Lung (tissue), 12 donors: ENCODE measurements around the gene LMOD1. TPM values are rescaled to one million over a fixed set of nuclear protein-coding genes. Genes with fewer than 3 reads are reported as not detected.

Experiments used
- ATAC-seq: fragments of 200-7000 bp; cut with Tn5 transposase; one replicate; pipeline ENCODE4 v1.9.1; 2020; ENCODE audit warnings: moderate number of reproducible peaks; ENCODE audit not compliant: insufficient read depth, low FRiP score
- DNase-seq, 3 donors: peaks; one replicate each; pipeline ENCODE4 v3.0.0-alpha.2; 2013 to 2017
- H3K27ac ChIP-seq, 2 donors: one replicate each; pipeline ENCODE4 v1.5.1; 2013; ENCODE audit warnings: mild to moderate bottlenecking in 2 of 2, moderate library complexity in 2 of 2, control low read depth in 1 of 2, inconsistent platforms in 1 of 2, low read depth in 1 of 2, low read length in 1 of 2
- H3K27me3 ChIP-seq, 3 donors: one replicate each; pipeline ENCODE4 v1.5.1; 2013; ENCODE audit warnings: low read length in 2 of 3; ENCODE audit not compliant: control insufficient read depth in 3 of 3, insufficient read depth in 3 of 3
- H3K36me3 ChIP-seq, 4 donors: one replicate each; pipeline ENCODE4 v1.5.1; 2013; ENCODE audit warnings: low read length in 4 of 4, mild to moderate bottlenecking in 1 of 4, moderate library complexity in 1 of 4; ENCODE audit not compliant: control insufficient read depth in 4 of 4, insufficient read depth in 4 of 4
- H3K4me1 ChIP-seq, 5 donors: one replicate each; pipeline ENCODE4 v1.5.1; 2013; ENCODE audit warnings: low read length in 5 of 5, mild to moderate bottlenecking in 2 of 5, moderate library complexity in 1 of 5; ENCODE audit not compliant: control insufficient read depth in 5 of 5, insufficient read depth in 5 of 5
- H3K4me3 ChIP-seq: one replicate; pipeline ENCODE4 v1.5.1; 2013; ENCODE audit warnings: mild to moderate bottlenecking, control low read depth, moderate library complexity
- H3K9ac ChIP-seq, 2 donors: one replicate each; pipeline ENCODE4 v1.5.1; 2013; ENCODE audit warnings: low read length in 2 of 2, control low read depth in 1 of 2; ENCODE audit not compliant: insufficient read depth in 1 of 2
- H3K9me3 ChIP-seq, 4 donors: one replicate each; pipeline ENCODE4 v1.5.1; 2013; ENCODE audit warnings: low read length in 3 of 4, mild to moderate bottlenecking in 1 of 4, moderate library complexity in 1 of 4; ENCODE audit not compliant: control insufficient read depth in 4 of 4, insufficient read depth in 3 of 4
- CTCF ChIP-seq: IDR thresholded peaks from 2 replicates; pipeline ENCODE4 v1.5.1; 2012; ENCODE audit warnings: mild to moderate bottlenecking; ENCODE audit errors: control extremely low read depth, extremely low read depth
- WGBS, 2 donors: extraction: QIAGEN DNeasy Blood & Tissue Kit; methylation state at CpG; one replicate each; pipeline ENCODE4 v1.1.7; 2013; 5-methylcytosine and 5-hydroxymethylcytosine counted together
- polyA plus RNA-seq, 2 donors: library from polyadenylated mRNA; stranded (reverse); fragments of 200-250 nt; gene quantifications; one replicate each; pipeline ENCODE4 v1.2.1, GENCODE V29; 2013
- total RNA-seq, 2 donors: library from RNA; depleted of rRNA in 1 of 2; stranded (reverse); fragments of >200 nt in 1 of 2; gene quantifications; one replicate each; pipeline ENCODE4 v1.2.1, GENCODE V29; 2014 to 2021
- donor health status: control.
- donor health status: control.
- donor health status: Bipolar disorder and iron deficiency.
- donor health status: healthy.
- donor health status: DM: yes; HTN: yes; CAD: no.

LMOD1 gene
- total and polyA plus RNA-seq, 4 donors: 9.6 to 25.1 (median 18.2) TPM

GRCh38 chr1:201898992-201899391, 47.4 kb downstream of the LMOD1 start:
- H3K9me3 ChIP-seq: no peaks in the 10 kb centered on the region
- H3K27me3 ChIP-seq: no peaks in the 10 kb centered on the region
- no peaks in the 10 kb centered on the region for H3K36me3 ChIP-seq
- no peak overlapping the region for H3K27ac ChIP-seq
- DNase-seq: no peak
- H3K4me1 ChIP-seq: no peaks in the 10 kb centered on the region
- 68 to 71% methylated on average over 4 of the region's 4 CpGs for WGBS, 2 donors
- H3K4me3 ChIP-seq: no peak overlapping the region
- no peak for ATAC-seq
- TF ChIP-seq CTCF: no peak
- no peak overlapping the region for H3K9ac ChIP-seq

- H3K4me1 ChIP-seq: no peaks in the 10 kb centered on the region
- no peak overlapping the region for H3K9ac ChIP-seq
- no peaks in the 10 kb centered on the region for H3K36me3 ChIP-seq
- H3K27me3 ChIP-seq: no peaks in the 10 kb centered on the region
- no peak overlapping the region for H3K4me3 ChIP-seq
- no peak for TF ChIP-seq CTCF
- no peak for DNase-seq
- ATAC-seq: no peak
- WGBS, 2 donors: 81 to 82% methylated on average over 4 of the region's 4 CpGs
- H3K9me3 ChIP-seq: no peaks in the 10 kb centered on the region
- H3K27ac ChIP-seq: no peak overlapping the region
These were observed 48.0 kb downstream of the LMOD1 start for GRCh38 chr1:201898240-201898894.

- no peak for TF ChIP-seq CTCF
- Histone ChIP-seq H3K9ac (no peak overlapping the region), H3K27me3 (no peaks in the 10 kb centered on the region), H3K4me3 (no peak overlapping the region), H3K4me1 (no peaks in the 10 kb centered on the region), H3K27ac (peak overlapping the region in 1 of 2 donors; percentile 45), H3K36me3 (no peaks in the 10 kb centered on the region), H3K9me3 (no peaks in the 10 kb centered on the region)
- no peak for DNase-seq
- no peak for ATAC-seq
- WGBS, 2 donors: 62 to 79% methylated on average over 2 of the region's 2 CpGs
These were observed 49.4 kb downstream of the LMOD1 start for GRCh38 chr1:201896951-201897391.
